ENCODE data around the gene ACKR1.

ACKR1 gene

GRCh38 chr1:159204161-159205141 is at the start of gene ACKR1:
ACKR1 (plus strand) TSS chr1:159204875; CDS start chr1:159204960, 85 bp downstream.
- DNase-seq: no peak

- DNase-seq: peak; percentile 85
These were observed 43.5 kb upstream of the ACKR1 start for GRCh38 chr1:159161001-159161718.

- DNase-seq: no peak
These were observed 43.0 kb upstream of the ACKR1 start for GRCh38 chr1:159161719-159162026.

GRCh38 chr1:159162516-159163265 is 42.0 kb upstream of the ACKR1 start:
- DNase-seq: no peak

GRCh38 chr1:159163614-159164228 is 41.0 kb upstream of the ACKR1 start:
- DNase-seq: no peak

GRCh38 chr1:159168043-159168442 is 36.6 kb upstream of the ACKR1 start:
- DNase-seq: no peak

GRCh38 chr1:159170639-159171038 is 34.0 kb upstream of the ACKR1 start:
- peak; percentile 71 for DNase-seq

- DNase-seq: peak; percentile 66
These were observed 33.4 kb upstream of the ACKR1 start, which contains the start of gene CADM3 for GRCh38 chr1:159171254-159171687. CADM3 (plus strand) TSS chr1:159171615; CDS start chr1:159171766, 151 bp downstream.

GRCh38 chr1:159171688-159172501 is 32.8 kb upstream of the ACKR1 start:
- peak; percentile 90 for DNase-seq

- peak; percentile 68 for DNase-seq
These were observed 31.9 kb upstream of the ACKR1 start for GRCh38 chr1:159172614-159173291.

GRCh38 chr1:159173320-159173719 is 31.4 kb upstream of the ACKR1 start:
- DNase-seq: no peak

GRCh38 chr1:159175571-159175970 is 29.1 kb upstream of the ACKR1 start:
- no peak for DNase-seq

- DNase-seq: peak; percentile 89
These were observed 27.3 kb upstream of the ACKR1 start for GRCh38 chr1:159177272-159177907.

GRCh38 chr1:159179906-159180305 is 24.8 kb upstream of the ACKR1 start:
- DNase-seq: no peak

- no peak for DNase-seq
These were observed 24.2 kb upstream of the ACKR1 start for GRCh38 chr1:159180516-159180915.

GRCh38 chr1:159181328-159182024 is 23.2 kb upstream of the ACKR1 start:
- no peak for DNase-seq

GRCh38 chr1:159184201-159184600 is 20.5 kb upstream of the ACKR1 start:
- DNase-seq: no peak

- DNase-seq: no peak
These were observed 19.6 kb upstream of the ACKR1 start for GRCh38 chr1:159185121-159185520.

GRCh38 chr1:159187033-159187432 is 17.6 kb upstream of the ACKR1 start:
- no peak for DNase-seq

All from islet precursor cell (in vitro differentiated cells).